NCI-H2029 treated with DMSO at 0.1 percent for 48 hours (cell line): ENCODE data around the gene TRIOBP.
"Not testable (repeated sequence)": the region's sequence is repeated elsewhere in the genome, so short reads cannot be mapped to it uniquely, and the experiment has no call there.

Source experiments
- DNase-seq: peaks from one replicate; lab custom pipeline; 2025; lab: John Stamatoyannopoulos, UW

Gene TRIOBP

DNA sequence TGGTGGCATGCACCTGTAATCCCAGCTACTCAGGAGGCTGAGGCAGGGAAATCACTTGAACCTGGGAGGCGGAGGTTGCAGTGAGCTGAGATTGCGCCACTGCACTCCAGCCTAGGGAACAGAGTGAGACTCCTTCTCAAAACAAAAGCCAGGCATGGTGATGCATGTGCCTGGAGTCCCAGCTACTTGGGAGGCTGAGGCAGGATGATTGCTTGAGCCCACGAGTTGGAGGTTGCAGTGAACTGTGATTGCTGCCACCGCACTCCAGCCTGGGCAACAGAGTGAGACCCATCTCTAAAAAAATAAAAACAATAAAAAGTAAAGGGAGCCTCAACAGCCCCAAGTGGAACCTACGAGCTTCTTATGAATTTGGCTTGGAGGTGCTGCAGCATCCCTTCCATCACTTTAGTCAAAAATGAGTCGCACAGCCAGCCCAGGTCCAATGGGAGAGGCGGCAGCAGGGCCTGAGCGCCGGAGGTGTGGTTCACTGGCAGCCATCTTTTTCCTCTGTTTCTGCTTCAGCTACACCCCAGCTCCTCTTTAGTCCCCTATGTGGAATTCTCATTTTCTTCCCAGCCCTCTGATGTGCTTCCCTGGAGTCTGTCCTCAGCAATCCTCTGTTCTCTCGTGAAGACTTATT is 81.6 kb downstream of the TRIOBP start:
- no peak for DNase-seq

DNA sequence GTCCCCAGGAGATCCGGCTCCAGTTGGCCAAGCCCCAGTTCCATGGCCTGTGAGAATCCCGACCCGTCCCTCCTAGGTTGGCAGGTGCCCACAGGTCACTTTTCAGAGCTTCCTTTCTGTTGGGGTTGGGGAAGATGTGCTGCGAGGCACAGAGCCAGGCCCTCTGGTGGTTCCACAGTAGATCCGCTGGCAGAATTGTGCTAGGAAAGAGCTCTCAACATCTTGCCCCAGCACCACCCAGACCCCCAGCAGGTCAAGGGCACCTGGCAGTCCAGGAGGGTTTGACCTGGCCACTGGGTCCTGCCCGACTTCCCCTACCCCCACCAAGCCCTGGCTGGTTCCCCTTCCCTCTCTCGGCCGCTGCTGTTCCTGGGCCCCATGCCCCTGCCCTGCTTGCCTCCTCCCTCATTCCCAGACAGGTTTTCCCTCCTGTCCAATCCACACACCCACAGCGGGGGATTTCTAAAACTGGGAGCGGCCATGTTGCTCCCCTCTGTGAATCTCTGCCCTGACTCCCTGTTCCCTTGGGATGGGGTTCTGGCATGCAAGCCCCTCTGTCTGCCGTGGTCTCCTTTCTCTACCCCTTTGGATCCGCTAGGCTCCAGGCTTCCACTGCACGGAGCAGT is 84.7 kb downstream of the TRIOBP start:
- DNase-seq, result no peak

DNA sequence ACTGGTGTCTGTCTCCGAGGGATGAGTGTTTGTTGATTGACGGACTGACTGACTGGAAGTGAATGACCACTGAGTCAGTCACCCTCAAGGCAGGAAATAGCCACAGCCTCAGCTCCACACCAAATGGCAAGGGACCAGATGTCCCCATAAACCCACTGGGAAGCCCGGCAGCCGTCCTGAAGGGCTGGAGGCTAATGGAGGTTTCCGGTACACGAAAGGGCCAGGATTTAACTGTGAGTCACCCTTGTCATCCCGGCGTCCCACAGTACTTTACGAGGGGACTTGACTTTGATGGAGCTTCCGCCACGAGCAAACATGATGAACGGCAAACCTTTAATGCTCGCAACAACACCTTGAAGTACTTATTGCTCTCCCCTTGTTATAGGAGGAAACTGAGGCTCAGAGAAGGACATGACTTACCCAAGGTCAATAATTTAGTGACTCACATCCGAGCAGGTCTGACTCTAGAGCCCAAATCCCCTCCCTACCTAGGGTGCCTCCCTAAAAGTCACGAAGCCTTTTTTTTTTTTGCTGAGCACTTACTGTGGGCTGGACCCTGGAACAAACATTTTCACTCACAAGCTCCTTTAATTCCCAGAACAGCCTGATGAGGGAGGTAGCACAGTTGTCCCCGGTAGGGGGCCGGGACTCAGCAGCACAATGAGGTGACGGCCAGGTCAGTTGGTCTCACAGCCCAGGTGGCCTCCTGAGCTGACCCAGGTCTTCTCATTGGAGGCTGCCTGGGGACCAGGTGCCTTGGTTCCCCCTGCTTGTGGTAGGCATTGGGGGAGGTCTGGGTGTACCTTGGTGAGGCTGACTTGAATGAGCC is 85.7 kb downstream of the TRIOBP start:
- DNase-seq, result no peak

DNA sequence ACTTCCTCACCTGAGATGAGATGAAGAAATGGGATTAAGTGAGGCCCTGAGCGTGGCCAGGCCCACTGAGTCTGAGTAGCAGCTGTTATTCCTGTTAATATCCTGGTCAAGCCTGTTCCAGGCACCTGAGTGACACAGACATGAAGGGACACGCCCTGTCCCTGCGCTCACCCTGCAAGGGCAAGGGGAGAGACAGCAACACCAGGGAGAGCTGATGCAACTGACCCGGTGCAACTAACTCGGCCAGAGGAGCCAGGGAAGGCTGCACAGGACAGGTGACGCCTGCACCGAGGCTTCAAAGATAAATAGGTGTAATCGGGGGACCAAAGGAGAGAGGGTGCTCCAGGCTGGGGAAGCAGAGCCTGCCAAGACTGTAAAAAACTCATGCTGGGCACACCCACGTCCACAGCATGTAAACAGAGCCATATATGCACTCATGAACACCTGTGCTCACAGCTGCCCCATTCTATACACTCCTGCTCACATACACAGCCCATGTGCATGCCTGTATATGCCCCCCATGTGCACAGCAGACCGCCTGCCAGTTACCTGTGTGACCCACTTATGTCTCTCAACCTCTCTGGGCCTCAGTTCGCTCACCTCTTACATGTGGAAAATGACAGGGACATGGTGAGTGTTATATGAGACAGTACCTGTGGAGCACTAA is 88.1 kb downstream of the TRIOBP start:
- no peak for DNase-seq

DNA sequence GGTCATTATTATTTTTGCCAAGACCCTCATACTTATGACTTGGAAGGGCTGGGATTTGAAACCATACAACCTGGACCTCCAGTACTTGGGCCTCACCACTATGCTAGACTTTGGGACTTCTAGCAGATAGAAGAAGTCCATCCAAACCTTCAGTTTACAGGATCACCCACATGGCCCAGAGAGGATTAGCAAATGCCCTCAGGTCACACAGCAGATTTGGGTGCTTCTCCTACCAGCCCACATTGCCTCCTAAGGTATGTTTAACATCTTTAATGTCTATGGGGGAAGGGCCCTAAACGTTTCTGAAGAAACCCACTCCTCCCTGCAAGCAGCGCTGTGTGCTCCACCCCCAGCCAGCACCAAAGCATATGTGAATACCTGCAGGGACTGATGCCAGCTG is 93.4 kb downstream of the TRIOBP start:
- DNase-seq, result no peak

DNA sequence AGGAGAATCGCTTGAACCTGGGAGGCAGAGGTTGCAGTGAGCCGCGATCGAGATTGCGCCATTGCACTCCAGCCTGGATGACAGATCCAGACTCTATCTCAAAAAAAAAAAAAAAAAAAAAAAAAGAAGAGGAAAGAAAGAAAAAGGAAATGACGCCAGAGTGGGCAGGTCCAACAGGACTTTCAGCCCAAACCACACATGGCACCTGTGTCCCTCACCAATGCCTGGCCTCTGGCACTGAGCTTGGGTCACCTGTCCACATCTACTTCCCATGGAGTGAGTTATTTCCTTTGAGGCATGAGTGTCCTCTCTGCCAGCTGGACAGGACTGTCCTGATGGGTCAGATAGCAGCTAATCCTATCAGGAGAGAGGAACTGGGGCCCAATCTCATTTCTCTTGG is 95.6 kb downstream of the TRIOBP start:
- DNase-seq, result no peak

DNA sequence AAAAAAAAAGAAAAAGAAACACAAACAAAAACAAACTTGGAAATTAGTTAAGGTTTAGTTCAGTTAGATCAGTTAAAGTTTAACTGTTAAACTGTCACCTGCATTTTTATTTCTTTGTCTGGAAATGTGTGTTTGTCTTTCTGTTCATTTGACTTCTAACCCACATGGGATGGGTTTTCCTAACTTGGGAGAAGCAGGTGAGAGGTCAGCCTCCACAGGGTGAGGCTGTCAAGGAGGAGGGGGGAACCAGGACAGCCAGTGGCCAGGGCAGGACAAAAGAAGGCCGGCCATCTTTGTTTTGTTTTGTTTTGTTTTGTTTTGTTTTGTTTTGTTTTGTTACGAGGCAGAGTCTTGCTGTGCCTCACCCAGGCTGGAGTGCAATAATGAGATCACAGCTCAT is 97.5 kb downstream of the TRIOBP start:
- no peak for DNase-seq

DNA sequence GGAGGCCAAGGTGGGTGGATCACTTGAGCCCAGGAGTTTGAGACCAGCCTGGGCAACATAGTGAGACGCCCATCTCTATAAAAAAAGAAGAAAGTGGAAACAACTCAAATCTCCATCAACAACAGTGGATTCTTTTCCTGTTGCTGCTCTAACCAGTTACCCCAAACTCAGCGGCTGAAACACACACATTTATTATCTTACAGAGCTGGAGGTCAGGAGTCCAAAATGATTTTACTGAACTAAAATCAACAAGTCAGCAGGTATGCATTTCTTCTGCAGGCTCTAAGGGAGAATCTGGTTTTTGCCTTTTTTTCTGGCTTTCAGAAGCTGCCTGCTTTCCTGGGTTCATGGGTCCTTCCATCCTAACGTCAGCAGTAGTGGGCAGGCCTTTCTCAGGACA is 99.2 kb downstream of the TRIOBP start:
- no peak for DNase-seq

DNA sequence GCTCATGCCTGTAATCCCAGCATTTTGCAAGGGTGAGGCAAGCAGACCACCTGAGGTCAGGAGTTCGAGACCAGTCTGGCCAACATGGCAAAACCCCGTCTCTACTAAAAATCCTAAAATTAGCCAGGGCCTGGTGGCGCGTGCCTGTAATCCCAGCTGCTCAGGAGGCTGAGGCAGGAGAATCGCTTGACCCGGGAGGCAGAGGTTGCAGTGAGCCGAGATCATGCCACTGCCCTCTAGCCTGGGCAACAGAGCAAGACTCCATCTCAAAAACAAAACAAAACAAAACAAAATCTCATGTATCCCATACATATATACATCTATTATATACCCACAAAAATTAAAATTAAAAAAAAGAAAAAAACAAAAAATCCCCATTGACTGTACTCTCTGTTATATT is 100.4 kb downstream of the TRIOBP start:
- not testable (repeated sequence) for DNase-seq

DNA sequence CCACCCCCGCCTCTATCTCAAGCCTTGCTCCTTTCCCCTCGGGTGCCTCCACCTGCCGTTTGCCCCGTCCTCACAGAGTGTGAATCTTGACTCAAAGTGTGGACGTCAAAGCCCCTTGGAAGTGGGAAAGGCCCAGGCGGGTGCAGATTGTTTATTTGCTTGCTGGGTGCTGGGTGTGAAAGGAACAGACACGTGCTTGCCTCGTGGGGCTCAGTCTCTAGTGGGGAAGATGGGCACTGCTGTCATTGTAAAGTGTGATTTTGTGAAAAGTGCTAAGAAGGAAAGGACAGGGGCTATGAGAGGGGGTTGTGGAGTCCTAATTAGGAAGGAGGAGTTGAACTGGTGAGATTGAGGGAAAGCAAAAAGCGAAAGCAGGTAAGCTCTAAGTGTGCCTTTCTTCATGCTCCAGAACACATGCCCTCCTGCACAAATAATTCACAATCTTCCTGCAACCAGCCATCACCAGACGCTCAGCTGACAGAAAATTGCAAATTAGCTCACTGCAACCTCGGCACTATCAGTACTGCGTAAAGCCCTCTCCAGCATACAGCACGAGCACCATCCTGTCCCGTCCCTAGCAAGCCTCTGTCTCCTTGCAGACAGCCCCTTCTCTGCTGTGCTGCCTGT is 101.1 kb downstream of the TRIOBP start:
- DNase-seq, result no peak

DNA sequence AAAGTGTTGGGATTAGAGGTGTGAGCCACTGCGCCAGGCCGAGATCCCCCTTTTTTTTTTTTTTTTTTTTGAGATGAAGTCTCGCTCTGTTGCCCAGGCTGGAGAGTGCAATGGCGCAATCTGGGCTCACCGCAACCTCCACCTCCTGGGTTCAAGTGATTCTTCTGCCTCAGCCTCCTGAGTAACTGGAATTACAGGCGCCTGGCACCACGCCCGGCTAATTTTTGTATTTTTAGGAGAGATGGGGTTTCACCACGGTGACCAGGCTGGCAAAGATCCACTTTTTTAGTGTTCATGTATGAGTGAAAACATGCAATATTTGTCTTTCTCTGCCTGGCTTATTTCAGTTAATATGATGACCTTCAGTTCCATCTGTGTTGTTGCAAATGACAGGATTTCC is 103.1 kb downstream of the TRIOBP start:
- not testable (repeated sequence) for DNase-seq

DNA sequence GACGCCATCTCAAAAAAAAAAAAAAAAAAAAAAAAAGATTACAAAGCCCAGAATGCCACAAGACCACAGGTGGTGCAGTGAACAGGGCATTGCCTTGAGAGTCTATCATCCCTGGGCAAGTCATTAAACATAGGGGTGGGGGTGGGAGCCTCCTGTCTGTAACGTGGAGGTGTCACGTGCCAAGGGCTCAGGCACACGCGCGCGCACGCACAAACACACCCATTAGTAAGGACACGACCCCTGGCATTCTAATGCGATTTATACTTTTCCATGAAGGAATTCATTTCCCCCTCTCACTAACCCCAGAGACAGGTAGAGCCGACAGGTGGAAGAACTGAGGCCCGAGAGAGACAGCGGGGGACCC is 105.1 kb downstream of the TRIOBP start:
- DNase-seq, result no peak

DNA sequence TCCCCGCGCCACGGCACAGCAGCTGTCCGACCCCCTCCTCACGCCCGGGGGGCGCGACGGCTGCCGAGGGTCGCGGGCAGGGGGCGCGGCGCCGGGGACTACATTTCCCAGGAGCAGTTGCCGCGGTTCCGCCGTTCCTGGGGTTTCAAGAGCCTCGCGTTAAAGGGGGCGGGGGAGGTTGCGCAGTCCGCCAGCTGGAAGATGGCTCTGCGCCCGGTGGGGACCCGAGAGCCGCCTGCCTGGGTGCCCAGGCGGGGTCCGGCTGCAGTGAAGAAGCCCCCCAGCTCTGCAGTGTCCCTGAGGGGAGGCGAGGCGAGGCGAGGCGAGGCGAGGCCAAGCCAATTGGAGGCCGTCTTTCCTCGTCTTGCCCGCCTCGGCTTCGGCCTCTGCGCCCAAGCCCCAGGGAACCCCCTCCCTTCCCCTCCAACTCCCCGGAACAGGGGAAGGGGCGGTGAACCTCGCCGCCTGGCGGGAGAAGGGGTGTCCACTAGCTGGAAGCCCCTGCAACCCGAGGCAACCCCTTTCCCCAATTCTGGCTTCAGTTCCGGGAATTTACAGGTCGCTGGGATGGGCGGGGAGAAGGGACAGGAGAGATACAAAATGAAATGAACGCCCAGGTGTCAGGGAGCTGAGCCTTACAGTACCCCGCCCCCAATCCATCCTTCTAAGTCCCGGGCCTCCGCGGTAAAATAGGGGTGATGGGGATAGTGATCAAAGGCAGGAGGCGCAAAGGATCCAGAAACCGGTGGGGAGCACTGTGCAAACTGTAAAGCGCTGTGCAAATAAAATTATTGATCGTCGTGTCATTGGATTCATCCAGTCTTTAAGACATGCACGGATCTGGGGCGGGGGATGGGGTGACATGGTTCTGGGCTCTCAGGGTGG is 105.7 kb downstream of the TRIOBP start:
- DNase-seq, result no peak

DNA sequence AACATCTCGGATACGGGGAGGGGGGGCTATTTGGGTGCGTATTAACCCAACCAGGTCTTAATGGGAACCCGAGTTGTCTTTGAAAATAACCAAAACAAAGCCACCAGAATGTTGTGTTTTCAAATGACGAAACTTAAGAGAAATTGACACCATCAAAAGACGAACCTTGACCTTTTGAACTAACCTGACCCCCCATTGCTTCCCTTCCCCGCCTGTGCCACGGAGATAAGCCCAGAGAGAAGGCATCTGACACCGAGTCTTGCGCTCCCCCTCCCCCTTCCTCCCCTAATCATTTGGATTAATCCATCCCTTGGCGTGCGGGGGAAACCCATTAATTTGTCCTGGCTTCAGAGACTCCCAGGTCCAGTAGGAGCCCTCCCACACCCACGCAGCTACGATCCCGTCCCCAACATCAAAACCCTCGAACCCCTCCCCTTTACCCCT is 106.4 kb downstream of the TRIOBP start:
- DNase-seq, result no peak

DNA sequence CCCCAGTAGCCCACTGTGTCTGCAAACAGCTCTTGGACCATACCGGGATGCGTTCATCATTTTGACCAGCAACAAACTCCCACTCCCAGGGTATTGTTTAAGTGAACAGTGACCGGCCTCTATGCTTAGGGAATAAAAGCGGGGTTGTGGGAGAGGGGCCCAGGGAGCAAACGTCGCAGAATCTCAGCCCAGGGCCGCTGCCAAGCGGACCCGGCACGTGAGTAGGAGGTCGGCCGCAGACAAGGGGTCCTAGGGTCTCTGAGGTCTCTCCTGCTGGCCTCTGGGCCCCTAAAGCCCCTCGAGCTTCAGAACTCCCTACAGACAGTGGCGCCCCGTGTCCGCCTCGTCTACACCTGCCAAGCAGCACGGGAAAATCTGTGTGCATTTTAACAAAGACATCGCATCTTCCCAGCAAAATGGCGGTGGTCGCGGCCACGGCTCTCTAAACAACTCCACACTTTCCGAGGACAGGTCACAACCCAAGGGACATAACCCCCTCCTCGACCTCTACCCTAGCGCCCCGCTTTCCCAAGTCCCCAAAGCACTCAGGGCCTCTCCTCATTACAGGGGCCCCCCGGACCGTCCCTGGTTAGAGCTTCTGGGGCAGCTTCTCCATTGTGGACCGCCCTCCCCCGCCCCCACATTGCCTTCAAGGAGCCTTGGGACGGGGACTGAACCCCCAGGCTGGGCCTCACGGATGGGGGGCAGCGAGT is 106.9 kb downstream of the TRIOBP start:
- no peak for DNase-seq

DNA sequence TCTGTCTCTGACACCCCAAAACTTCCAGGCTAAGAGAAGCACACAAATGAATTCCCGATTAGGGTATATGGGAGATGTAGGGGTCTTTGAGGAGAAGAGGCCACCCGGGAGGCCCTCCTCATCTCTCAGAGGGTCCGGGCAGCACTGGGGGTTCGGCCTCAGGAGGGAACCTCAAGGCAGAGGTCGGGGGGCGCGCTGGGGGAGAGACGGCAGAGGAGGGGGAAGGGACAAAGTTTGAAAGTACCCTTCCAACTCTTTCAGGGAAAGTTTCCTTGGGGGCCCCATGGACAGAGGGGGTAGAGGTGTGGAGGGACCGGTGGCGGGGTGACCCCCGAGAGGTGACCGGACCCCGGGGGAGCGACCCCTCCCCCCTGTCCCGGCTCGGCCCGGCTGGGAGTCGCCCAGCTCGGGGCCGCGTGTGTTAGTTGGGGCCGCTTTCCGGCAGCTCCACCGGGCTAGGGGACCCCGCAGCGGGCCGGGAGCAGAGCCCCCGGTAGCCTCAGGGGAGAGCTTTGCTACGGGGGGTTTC is 107.6 kb downstream of the TRIOBP start:
- no peak for DNase-seq

DNA sequence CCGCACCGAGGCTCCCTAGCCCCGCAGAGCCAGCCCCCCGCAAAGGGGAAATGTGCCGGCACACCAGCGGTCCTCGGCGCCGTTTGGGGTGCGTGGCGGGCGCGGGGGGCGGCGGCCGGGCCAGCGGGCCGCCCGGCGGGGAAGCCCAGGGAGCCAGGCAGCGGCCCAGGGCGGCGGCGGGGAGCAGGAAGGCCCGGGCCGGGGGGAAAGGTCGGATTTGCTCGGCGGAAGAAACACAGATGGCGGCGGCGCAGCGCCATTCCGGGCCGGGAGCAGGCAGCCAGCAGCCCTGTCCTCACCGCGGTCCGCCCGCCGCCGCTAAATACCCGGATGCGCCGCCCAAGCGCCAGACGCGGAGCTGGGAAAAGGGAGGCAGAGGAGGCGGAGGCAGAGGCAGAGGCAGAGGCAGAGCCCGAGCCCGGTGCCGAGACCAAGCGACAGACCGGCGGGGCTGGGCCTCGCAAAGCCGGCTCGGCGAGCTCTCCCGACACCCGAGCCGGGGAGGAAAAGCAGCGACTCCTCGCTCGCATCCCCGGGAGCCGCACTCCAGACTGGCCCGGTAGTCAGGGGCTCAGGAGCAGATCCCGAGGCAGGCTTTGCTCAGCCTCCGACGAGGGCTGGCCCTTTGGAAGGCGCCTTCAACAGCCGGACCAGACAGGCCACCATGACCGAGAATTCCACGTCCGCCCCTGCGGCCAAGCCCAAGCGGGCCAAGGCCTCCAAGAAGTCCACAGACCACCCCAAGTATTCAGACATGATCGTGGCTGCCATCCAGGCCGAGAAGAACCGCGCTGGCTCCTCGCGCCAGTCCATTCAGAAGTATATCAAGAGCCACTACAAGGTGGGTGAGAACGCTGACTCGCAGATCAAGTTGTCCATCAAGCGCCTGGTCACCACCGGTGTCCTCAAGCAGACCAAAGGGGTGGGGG is 108.3 kb downstream of the TRIOBP start:
- peak; percentile 14 for DNase-seq

DNA sequence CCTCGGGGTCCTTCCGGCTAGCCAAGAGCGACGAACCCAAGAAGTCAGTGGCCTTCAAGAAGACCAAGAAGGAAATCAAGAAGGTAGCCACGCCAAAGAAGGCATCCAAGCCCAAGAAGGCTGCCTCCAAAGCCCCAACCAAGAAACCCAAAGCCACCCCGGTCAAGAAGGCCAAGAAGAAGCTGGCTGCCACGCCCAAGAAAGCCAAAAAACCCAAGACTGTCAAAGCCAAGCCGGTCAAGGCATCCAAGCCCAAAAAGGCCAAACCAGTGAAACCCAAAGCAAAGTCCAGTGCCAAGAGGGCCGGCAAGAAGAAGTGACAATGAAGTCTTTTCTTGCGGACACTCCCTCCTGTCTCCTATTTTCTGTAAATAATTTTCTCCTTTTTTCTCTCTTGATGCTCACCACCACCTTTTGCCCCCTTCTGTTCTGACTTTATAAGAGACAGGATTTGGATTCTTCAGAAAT is 109.0 kb downstream of the TRIOBP start:
- DNase-seq, result no peak
